Cardiac septum (tissue), 1 donor: Measurements from ENCODE around the gene DCTD. TPM values are rescaled to one million over a fixed set of nuclear protein-coding genes. Genes with fewer than 3 reads are reported as not detected.

ENCODE experiments used
- DNase-seq: peaks from one replicate; pipeline ENCODE4 v3.0.0-alpha.2; 2020; ENCODE audit warnings: low spot score
- intact Hi-C: fragments of 100-400 bp; cut with DNase I; formaldehyde crosslinking; loops from one replicate; pipeline ENCODE4 v1.14.0; 2022
- total RNA-seq: library from RNA; stranded (reverse); fragmentation: NEBNext Ultra II Directional; extraction: Animal tissue kit (Norgen Biotek cat#: 25700); gene quantifications from one replicate; pipeline ENCODE4 v1.2.1, GENCODE V29; 2021
- donor health status: DM: no; HTN: no; CAD: no.

The DCTD gene
- total RNA-seq, 1 donor from 2014 or later, result 49.6 TPM

GRCh38 chr4:182896421-182896820 lies 20.8 kb downstream of the DCTD start:
- intact Hi-C loops, result no loop called here
- DNase-seq, result no peak

GRCh38 chr4:182895791-182896292 lies 21.3 kb downstream of the DCTD start:
- DNase-seq, result no peak
- intact Hi-C loops, result no loop called here

- intact Hi-C loops, result no loop called here
- no peak for DNase-seq
These were observed 22.4 kb downstream of the DCTD start for GRCh38 chr4:182894681-182895275.

- no peak for DNase-seq
- intact Hi-C loops, result no loop called here
These were observed 23.6 kb downstream of the DCTD start for GRCh38 chr4:182893474-182894080.

GRCh38 chr4:182893047-182893446 lies 24.1 kb downstream of the DCTD start:
- intact Hi-C loops, result no loop called here
- DNase-seq, result no peak

GRCh38 chr4:182890202-182890601 lies 27.0 kb downstream of the DCTD start:
- intact Hi-C loops, result no loop called here
- no peak for DNase-seq

- intact Hi-C loops, result no loop called here
- DNase-seq, result no peak
These were observed 28.3 kb downstream of the DCTD start for GRCh38 chr4:182888891-182889290.

- intact Hi-C loops, result no loop called here
- DNase-seq, result no peak
These were observed 30.4 kb downstream of the DCTD start for GRCh38 chr4:182886768-182887167.

- intact Hi-C loops, result no loop called here
- no peak for DNase-seq
These were observed 31.0 kb downstream of the DCTD start for GRCh38 chr4:182886205-182886604.

- intact Hi-C loops, result no loop called here
- no peak for DNase-seq
These were observed 31.5 kb downstream of the DCTD start for GRCh38 chr4:182885738-182886077.

GRCh38 chr4:182885022-182885737 lies 32.0 kb downstream of the DCTD start:
- intact Hi-C loops, result no loop called here
- no peak for DNase-seq

- intact Hi-C loops, result no loop called here
- no peak for DNase-seq
These were observed 33.1 kb downstream of the DCTD start for GRCh38 chr4:182884040-182884439.

- intact Hi-C loops, result no loop called here
- DNase-seq, result no peak
These were observed 33.8 kb downstream of the DCTD start for GRCh38 chr4:182883351-182883750.

GRCh38 chr4:182881914-182882313 lies 35.3 kb downstream of the DCTD start:
- intact Hi-C loops, result no loop called here
- no peak for DNase-seq

- DNase-seq, result no peak
- intact Hi-C loops, result no loop called here
These were observed 36.5 kb downstream of the DCTD start for GRCh38 chr4:182880387-182881356.

GRCh38 chr4:182879913-182880312 lies 37.3 kb downstream of the DCTD start:
- intact Hi-C loops, result no loop called here
- DNase-seq, result no peak

GRCh38 chr4:182878633-182879495 lies 38.3 kb downstream of the DCTD start:
- intact Hi-C loops, result no loop called here
- DNase-seq, result no peak

GRCh38 chr4:182877326-182877883 lies 39.8 kb downstream of the DCTD start:
- DNase-seq, result no peak
- intact Hi-C loops, result no loop called here

GRCh38 chr4:182876427-182876826 lies 40.8 kb downstream of the DCTD start:
- intact Hi-C loops, result no loop called here
- DNase-seq, result no peak
